ENCODE results near the gene RGMA. TPM values are rescaled to one million over a fixed set of nuclear protein-coding genes. Genes with fewer than 3 reads are reported as not detected.

RGMA gene
- total and polyA plus RNA-seq, 2 of the 8 experiments (the other 6 are each of a cell fraction or from before 2014, with no cell fraction given) = 19.9 to 39.8 TPM

DNA sequence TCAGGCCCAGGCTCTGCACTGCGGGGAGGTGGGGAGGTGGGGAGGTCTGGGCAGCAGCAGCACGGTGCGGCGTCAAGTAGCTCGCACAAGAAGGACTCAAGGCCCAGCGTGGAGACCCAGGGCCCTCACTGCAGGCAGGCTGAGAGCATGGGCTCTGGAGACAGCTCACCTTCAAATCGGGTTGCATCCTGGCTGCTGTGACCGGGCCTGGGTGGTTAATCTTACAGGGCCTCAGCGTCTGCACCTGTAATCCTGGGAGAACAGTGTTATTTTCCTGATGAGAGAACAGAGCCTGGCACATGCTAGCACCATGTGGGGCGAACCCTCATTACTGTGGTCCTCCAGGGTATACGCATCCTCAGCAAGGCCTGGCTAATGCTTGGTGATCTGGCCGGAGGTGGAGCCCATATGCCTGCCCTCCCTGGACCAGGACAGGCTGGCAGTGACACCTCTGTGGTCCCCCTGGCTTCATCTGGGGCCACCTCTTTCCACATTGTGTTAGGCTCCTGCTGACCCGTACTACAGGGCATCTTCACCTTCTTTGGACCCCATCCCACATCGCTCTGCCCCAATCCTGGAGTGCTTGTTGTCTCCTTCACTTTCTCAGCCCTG, 55.5 kb downstream of the RGMA start (continued):
- TF ChIP-seq, protein P1, sequence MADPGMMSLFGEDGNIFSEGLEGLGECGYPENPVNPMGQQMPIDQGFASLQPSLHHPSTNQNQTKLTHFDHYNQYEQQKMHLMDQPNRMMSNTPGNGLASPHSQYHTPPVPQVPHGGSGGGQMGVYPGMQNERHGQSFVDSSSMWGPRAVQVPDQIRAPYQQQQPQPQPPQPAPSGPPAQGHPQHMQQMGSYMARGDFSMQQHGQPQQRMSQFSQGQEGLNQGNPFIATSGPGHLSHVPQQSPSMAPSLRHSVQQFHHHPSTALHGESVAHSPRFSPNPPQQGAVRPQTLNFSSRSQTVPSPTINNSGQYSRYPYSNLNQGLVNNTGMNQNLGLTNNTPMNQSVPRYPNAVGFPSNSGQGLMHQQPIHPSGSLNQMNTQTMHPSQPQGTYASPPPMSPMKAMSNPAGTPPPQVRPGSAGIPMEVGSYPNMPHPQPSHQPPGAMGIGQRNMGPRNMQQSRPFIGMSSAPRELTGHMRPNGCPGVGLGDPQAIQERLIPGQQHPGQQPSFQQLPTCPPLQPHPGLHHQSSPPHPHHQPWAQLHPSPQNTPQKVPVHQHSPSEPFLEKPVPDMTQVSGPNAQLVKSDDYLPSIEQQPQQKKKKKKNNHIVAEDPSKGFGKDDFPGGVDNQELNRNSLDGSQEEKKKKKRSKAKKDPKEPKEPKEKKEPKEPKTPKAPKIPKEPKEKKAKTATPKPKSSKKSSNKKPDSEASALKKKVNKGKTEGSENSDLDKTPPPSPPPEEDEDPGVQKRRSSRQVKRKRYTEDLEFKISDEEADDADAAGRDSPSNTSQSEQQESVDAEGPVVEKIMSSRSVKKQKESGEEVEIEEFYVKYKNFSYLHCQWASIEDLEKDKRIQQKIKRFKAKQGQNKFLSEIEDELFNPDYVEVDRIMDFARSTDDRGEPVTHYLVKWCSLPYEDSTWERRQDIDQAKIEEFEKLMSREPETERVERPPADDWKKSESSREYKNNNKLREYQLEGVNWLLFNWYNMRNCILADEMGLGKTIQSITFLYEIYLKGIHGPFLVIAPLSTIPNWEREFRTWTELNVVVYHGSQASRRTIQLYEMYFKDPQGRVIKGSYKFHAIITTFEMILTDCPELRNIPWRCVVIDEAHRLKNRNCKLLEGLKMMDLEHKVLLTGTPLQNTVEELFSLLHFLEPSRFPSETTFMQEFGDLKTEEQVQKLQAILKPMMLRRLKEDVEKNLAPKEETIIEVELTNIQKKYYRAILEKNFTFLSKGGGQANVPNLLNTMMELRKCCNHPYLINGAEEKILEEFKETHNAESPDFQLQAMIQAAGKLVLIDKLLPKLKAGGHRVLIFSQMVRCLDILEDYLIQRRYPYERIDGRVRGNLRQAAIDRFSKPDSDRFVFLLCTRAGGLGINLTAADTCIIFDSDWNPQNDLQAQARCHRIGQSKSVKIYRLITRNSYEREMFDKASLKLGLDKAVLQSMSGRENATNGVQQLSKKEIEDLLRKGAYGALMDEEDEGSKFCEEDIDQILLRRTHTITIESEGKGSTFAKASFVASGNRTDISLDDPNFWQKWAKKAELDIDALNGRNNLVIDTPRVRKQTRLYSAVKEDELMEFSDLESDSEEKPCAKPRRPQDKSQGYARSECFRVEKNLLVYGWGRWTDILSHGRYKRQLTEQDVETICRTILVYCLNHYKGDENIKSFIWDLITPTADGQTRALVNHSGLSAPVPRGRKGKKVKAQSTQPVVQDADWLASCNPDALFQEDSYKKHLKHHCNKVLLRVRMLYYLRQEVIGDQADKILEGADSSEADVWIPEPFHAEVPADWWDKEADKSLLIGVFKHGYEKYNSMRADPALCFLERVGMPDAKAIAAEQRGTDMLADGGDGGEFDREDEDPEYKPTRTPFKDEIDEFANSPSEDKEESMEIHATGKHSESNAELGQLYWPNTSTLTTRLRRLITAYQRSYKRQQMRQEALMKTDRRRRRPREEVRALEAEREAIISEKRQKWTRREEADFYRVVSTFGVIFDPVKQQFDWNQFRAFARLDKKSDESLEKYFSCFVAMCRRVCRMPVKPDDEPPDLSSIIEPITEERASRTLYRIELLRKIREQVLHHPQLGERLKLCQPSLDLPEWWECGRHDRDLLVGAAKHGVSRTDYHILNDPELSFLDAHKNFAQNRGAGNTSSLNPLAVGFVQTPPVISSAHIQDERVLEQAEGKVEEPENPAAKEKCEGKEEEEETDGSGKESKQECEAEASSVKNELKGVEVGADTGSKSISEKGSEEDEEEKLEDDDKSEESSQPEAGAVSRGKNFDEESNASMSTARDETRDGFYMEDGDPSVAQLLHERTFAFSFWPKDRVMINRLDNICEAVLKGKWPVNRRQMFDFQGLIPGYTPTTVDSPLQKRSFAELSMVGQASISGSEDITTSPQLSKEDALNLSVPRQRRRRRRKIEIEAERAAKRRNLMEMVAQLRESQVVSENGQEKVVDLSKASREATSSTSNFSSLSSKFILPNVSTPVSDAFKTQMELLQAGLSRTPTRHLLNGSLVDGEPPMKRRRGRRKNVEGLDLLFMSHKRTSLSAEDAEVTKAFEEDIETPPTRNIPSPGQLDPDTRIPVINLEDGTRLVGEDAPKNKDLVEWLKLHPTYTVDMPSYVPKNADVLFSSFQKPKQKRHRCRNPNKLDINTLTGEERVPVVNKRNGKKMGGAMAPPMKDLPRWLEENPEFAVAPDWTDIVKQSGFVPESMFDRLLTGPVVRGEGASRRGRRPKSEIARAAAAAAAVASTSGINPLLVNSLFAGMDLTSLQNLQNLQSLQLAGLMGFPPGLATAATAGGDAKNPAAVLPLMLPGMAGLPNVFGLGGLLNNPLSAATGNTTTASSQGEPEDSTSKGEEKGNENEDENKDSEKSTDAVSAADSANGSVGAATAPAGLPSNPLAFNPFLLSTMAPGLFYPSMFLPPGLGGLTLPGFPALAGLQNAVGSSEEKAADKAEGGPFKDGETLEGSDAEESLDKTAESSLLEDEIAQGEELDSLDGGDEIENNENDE (IDR thresholded peaks at IDR 0.05; ENCODE audit: insufficient replicate concordance, low read length) = no peak
- TF ChIP-seq, protein P2, sequence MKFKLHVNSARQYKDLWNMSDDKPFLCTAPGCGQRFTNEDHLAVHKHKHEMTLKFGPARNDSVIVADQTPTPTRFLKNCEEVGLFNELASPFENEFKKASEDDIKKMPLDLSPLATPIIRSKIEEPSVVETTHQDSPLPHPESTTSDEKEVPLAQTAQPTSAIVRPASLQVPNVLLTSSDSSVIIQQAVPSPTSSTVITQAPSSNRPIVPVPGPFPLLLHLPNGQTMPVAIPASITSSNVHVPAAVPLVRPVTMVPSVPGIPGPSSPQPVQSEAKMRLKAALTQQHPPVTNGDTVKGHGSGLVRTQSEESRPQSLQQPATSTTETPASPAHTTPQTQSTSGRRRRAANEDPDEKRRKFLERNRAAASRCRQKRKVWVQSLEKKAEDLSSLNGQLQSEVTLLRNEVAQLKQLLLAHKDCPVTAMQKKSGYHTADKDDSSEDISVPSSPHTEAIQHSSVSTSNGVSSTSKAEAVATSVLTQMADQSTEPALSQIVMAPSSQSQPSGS (IDR thresholded peaks at IDR 0.05; ENCODE audit: low read length) = no peak
- no peak for TF ChIP-seq RAD21 (IDR thresholded peaks at IDR 0.05 in 1 of 2, conservative IDR thresholded peaks at IDR 0.05 in 1 of 2; ENCODE audit: low read depth in 2 of 2, low read length in 2 of 2)
- TF ChIP-seq JUND (IDR thresholded peaks at IDR 0.05; ENCODE audit: low read length) = no peak
- TF ChIP-seq SUZ12 (IDR thresholded peaks at IDR 0.05; ENCODE audit: low read length) = no peak
- TF ChIP-seq, protein P3, sequence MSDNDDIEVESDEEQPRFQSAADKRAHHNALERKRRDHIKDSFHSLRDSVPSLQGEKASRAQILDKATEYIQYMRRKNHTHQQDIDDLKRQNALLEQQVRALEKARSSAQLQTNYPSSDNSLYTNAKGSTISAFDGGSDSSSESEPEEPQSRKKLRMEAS (IDR thresholded peaks at IDR 0.05) = no peak
- no peak for TF ChIP-seq KDM5A (IDR thresholded peaks at IDR 0.05; ENCODE audit: low read length)
- no peak for TF ChIP-seq RXRA (IDR thresholded peaks at IDR 0.05; ENCODE audit: insufficient read depth, low read depth, low read length)

Data from H1 (cell line).